Esophagus squamous epithelium (tissue), 5 donors: ENCODE results near the gene IL23A. TPM values are rescaled to one million over a fixed set of nuclear protein-coding genes. Genes with fewer than 3 reads are reported as not detected.

Experiments used
- DNase-seq: peaks from one replicate; lab custom pipeline; 2025; lab: John Stamatoyannopoulos, UW
- H3K27ac ChIP-seq, 4 donors: fragments of 200-600 bp; sonication (generic); one replicate each; pipeline ENCODE4 v1.5.1; 2016 to 2019; ENCODE audit warnings: mild to moderate bottlenecking in 1 of 4
- H3K27me3 ChIP-seq, 4 donors: fragments of 200-600 bp; sonication (generic); 1 replicate in 3 of 4; 2 replicates in 1 of 4; pipeline versions ENCODE4 v1.5.1 to v1.6.0; 2017 to 2021; ENCODE audit warnings: antibody characterized with exemption in 1 of 4
- H3K36me3 ChIP-seq, 3 donors: fragments of 200-600 bp; sonication (generic); one replicate each; pipeline ENCODE4 v1.5.1; 2016 to 2019
- H3K4me1 ChIP-seq, 3 donors: fragments of 200-600 bp; sonication (generic); one replicate each; pipeline ENCODE4 v1.5.1; 2017 to 2019
- H3K4me3 ChIP-seq, 4 donors: fragments of 200-600 bp; sonication (generic); 1 replicate in 3 of 4; 2 replicates in 1 of 4; pipeline ENCODE4 v1.5.1; 2016 to 2019; ENCODE audit warnings: mild to moderate bottlenecking in 2 of 4, moderate library complexity in 1 of 4
- H3K9me3 ChIP-seq, 3 donors: fragments of 200-600 bp; sonication (generic); one replicate each; pipeline ENCODE4 v1.5.1; 2016 to 2019
- CTCF ChIP-seq, 6 experiments: fragments of 450-650 bp in 4 of 6; fragments of 200-600 bp in 2 of 6; sonication (generic) in 2 of 6; IDR thresholded peaks; one replicate each; pipeline ENCODE4 v1.5.1; 2016 to 2019; ENCODE audit warnings: antibody characterized with exemption in 6 of 6, mild to moderate bottlenecking in 4 of 6, moderate library complexity in 4 of 6
- POLR2A ChIP-seq, 4 donors: fragments of 450-650 bp; IDR thresholded peaks; one replicate each; pipeline ENCODE4 v1.6.1; 2017; ENCODE audit warnings: antibody characterized with exemption in 4 of 4, mild to moderate bottlenecking in 4 of 4, moderate library complexity in 3 of 4
- WGBS, 2 donors: methylation state at CpG; one replicate each; pipeline ENCODE4 v1.1.5; 2018; 5-methylcytosine and 5-hydroxymethylcytosine counted together
- intact Hi-C: fragments of 100-400 bp; cut with DNase I; formaldehyde crosslinking; loops from one replicate; pipeline ENCODE4 v1.15.0; 2022
- total RNA-seq, 4 donors: library from RNA; depleted of rRNA; stranded (reverse); fragments of >200 nt; gene quantifications; one replicate each; pipeline ENCODE4 v1.1.0, GENCODE V29; 2016
- donor health status: DM: yes; HTN: yes; CAD: no.

The IL23A gene
- total RNA-seq, 4 donors from 2014 or later = 2.6 to 28.6 (median 2.8) TPM; not detected in 1

GRCh38 chr12:56298828-56299227 is 39.9 kb upstream of the IL23A start:
- Histone ChIP-seq H3K4me3 (peak overlapping the region; percentile 73 to 95 (median 88)), H3K27ac (peak overlapping the region; percentile 92 to 98 (median 96)), H3K4me1 (peaks cover 25 to 75% (median 33%) of the 10 kb centered on the region in 3 donors), H3K9me3 (no peaks in the 10 kb centered on the region), H3K27me3 (no peaks in the 10 kb centered on the region), H3K36me3 (peaks cover 0 to 22% (median 4%) of the 10 kb centered on the region in 3 donors)
- WGBS, 2 donors = 58 to 74% methylated on average over 5 of the region's 5 CpGs
- TF ChIP-seq POLR2A (IDR thresholded peaks at IDR 0.05) (no peak), CTCF (IDR thresholded peaks at IDR 0.05) (no peak)
- intact Hi-C loops = no loop called here
- DNase-seq = no peak

GRCh38 chr12:56299308-56299852 is 39.3 kb upstream of the IL23A start:
- H3K27ac ChIP-seq = peak overlapping the region; percentile 92 to 98 (median 96)
- H3K9me3 ChIP-seq = no peaks in the 10 kb centered on the region
- 0 to 1% methylated on average over 10 of the region's 10 CpGs for WGBS, 2 donors
- peaks cover 25 to 69% (median 33%) of the 10 kb centered on the region in 3 donors for H3K4me1 ChIP-seq
- peaks cover 0 to 19% (median 4%) of the 10 kb centered on the region in 3 donors for H3K36me3 ChIP-seq
- intact Hi-C loops = no loop called here
- H3K4me3 ChIP-seq = peak overlapping the region; percentile 73 to 95 (median 88)
- no peak for DNase-seq
- no peaks in the 10 kb centered on the region for H3K27me3 ChIP-seq
- TF ChIP-seq CTCF (IDR thresholded peaks at IDR 0.05) (no peak), POLR2A (IDR thresholded peaks at IDR 0.05) (no peak)

- H3K27ac ChIP-seq = peak within 1 kb of the TSS; percentile 92 to 98 (median 96)
- intact Hi-C loops = no loop called here
- peaks cover 0 to 19% (median 4%) of the 10 kb centered on the region in 3 donors for H3K36me3 ChIP-seq
- 0% methylated on average over 22 to 28 of the region's 63 CpGs for WGBS, 2 donors
- TF ChIP-seq CTCF (IDR thresholded peaks at IDR 0.05) = peak in 2 of 6 experiments; percentile 8 to 11
- TF ChIP-seq POLR2A (IDR thresholded peaks at IDR 0.05) = peak in 3 of 4 donors; percentile 42 to 80 (median 69)
- H3K9me3 ChIP-seq = no peaks in the 10 kb centered on the region
- peak within 1 kb of the TSS; percentile 73 to 95 (median 88) for H3K4me3 ChIP-seq
- DNase-seq = peak; percentile 97
- H3K4me1 ChIP-seq = peaks cover 25 to 64% (median 33%) of the 10 kb centered on the region in 3 donors
- H3K27me3 ChIP-seq = no peaks in the 10 kb centered on the region
These were observed 38.6 kb upstream of the IL23A start, which contains the start of gene CS for GRCh38 chr12:56299853-56300643. TSS of gene CS (minus strand) at chr12:56300330. CDS start at chr12:56300201, 129 bp downstream.

- Histone ChIP-seq H3K4me3 (peak overlapping the region; percentile 73 to 95 (median 88)), H3K27ac (peak overlapping the region; percentile 92 to 98 (median 96)), H3K9me3 (no peaks in the 10 kb centered on the region), H3K36me3 (peaks cover 0 to 25% (median 4%) of the 10 kb centered on the region in 3 donors), H3K4me1 (peaks cover 25 to 57% (median 33%) of the 10 kb centered on the region in 3 donors), H3K27me3 (no peaks in the 10 kb centered on the region)
- no peak for TF ChIP-seq CTCF (IDR thresholded peaks at IDR 0.05)
- no peak for DNase-seq
- WGBS, 2 donors = 36 to 53% methylated on average over 16 to 21 of the region's 21 CpGs
- intact Hi-C loops = no loop called here
These were observed 37.8 kb upstream of the IL23A start for GRCh38 chr12:56300644-56301464.
